Superior temporal gyrus (tissue), 1 donor: ENCODE data around the gene NTPCR.
A peak's percentile ranks its signal among the peaks of the same experiment; 100 is the strongest.
"Not testable (repeated sequence)": the region's sequence is repeated elsewhere in the genome, so short reads cannot be mapped to it uniquely, and the experiment has no call there.

Source experiments
- DNase-seq: peaks from one replicate; pipeline ENCODE4 v3.0.0-alpha.2; 2016; ENCODE audit errors: extremely low spot score

The NTPCR gene

GRCh38 chr1:232950197-232951176 lies at the start of gene NTPCR:
Gene NTPCR (plus strand): TSS chr1:232950611. CDS start chr1:232950711, 100 bp downstream.
- peak; percentile 96 for DNase-seq

- no peak for DNase-seq
Measured at GRCh38 chr1:232900818-232901217, 49.6 kb upstream of the NTPCR start.

GRCh38 chr1:232901255-232901654 lies 49.2 kb upstream of the NTPCR start:
- DNase-seq, result no peak

GRCh38 chr1:232902774-232903350 lies 47.5 kb upstream of the NTPCR start:
- no peak for DNase-seq

GRCh38 chr1:232904131-232904530 lies 46.3 kb upstream of the NTPCR start:
- DNase-seq, result no peak

- DNase-seq, result no peak
Measured at GRCh38 chr1:232904566-232904965, 45.8 kb upstream of the NTPCR start.

GRCh38 chr1:232905331-232906034 lies 44.9 kb upstream of the NTPCR start:
- no peak for DNase-seq

GRCh38 chr1:232906441-232906840 lies 44.0 kb upstream of the NTPCR start:
- DNase-seq, result no peak

- no peak for DNase-seq
Measured at GRCh38 chr1:232908831-232909230, 41.6 kb upstream of the NTPCR start.

- no peak for DNase-seq
Measured at GRCh38 chr1:232909752-232910151, 40.7 kb upstream of the NTPCR start.

- DNase-seq, result no peak
Measured at GRCh38 chr1:232911027-232911599, 39.3 kb upstream of the NTPCR start.

GRCh38 chr1:232912845-232913580 lies 37.4 kb upstream of the NTPCR start:
- no peak for DNase-seq

GRCh38 chr1:232914271-232914670 lies 36.1 kb upstream of the NTPCR start:
- DNase-seq, result not testable (repeated sequence)

GRCh38 chr1:232915212-232915611 lies 35.2 kb upstream of the NTPCR start:
- no peak for DNase-seq

- no peak for DNase-seq
Measured at GRCh38 chr1:232917053-232917452, 33.4 kb upstream of the NTPCR start.

- DNase-seq, result peak; percentile 19
Measured at GRCh38 chr1:232921381-232921780, 29.0 kb upstream of the NTPCR start.

GRCh38 chr1:232922485-232922884 lies 27.9 kb upstream of the NTPCR start:
- DNase-seq, result no peak

GRCh38 chr1:232923739-232924386 lies 26.5 kb upstream of the NTPCR start:
- no peak for DNase-seq

- DNase-seq, result no peak
Measured at GRCh38 chr1:232924874-232925273, 25.5 kb upstream of the NTPCR start.

GRCh38 chr1:232925421-232926220 lies 24.8 kb upstream of the NTPCR start:
- DNase-seq, result no peak
